GM21825 (cell line): ENCODE measurements around the gene PLXNA2.
A peak's percentile ranks its signal among the peaks of the same experiment; 100 is the strongest.

Source experiments
- ATAC-seq: cut with Tn5 transposase; IDR thresholded peaks from one replicate; pipeline ENCODE4 v1.9.1; 2021; ENCODE audit warnings: mild to moderate bottlenecking, moderate library complexity; ENCODE audit not compliant: unreplicated experiment

The PLXNA2 gene

GRCh38 chr1:208183977-208184911, 59.9 kb downstream of the PLXNA2 start:
- ATAC-seq: no peak

GRCh38 chr1:208182880-208183645, 61.1 kb downstream of the PLXNA2 start:
- no peak for ATAC-seq

GRCh38 chr1:208181364-208181763, 62.8 kb downstream of the PLXNA2 start:
- no peak for ATAC-seq

GRCh38 chr1:208180421-208180820, 63.8 kb downstream of the PLXNA2 start:
- no peak for ATAC-seq

- ATAC-seq: no peak
Observed at GRCh38 chr1:208179961-208180409, 64.2 kb downstream of the PLXNA2 start.

- ATAC-seq: no peak
Observed at GRCh38 chr1:208179263-208179816, 64.8 kb downstream of the PLXNA2 start.

GRCh38 chr1:208178091-208178529, 66.1 kb downstream of the PLXNA2 start:
- ATAC-seq: no peak

GRCh38 chr1:208177656-208178055, 66.5 kb downstream of the PLXNA2 start:
- peak; percentile 75 for ATAC-seq

- no peak for ATAC-seq
Observed at GRCh38 chr1:208176649-208177048, 67.5 kb downstream of the PLXNA2 start.

- no peak for ATAC-seq
Observed at GRCh38 chr1:208175508-208175895, 68.7 kb downstream of the PLXNA2 start.

GRCh38 chr1:208174731-208175507, 69.3 kb downstream of the PLXNA2 start:
- ATAC-seq: no peak

GRCh38 chr1:208174200-208174599, 70.0 kb downstream of the PLXNA2 start:
- ATAC-seq: no peak

GRCh38 chr1:208173749-208174148, 70.4 kb downstream of the PLXNA2 start:
- no peak for ATAC-seq

GRCh38 chr1:208172423-208173145, 71.6 kb downstream of the PLXNA2 start:
- no peak for ATAC-seq

- no peak for ATAC-seq
Observed at GRCh38 chr1:208171616-208172422, 72.4 kb downstream of the PLXNA2 start.

GRCh38 chr1:208170252-208170651, 73.9 kb downstream of the PLXNA2 start:
- ATAC-seq: no peak

GRCh38 chr1:208169081-208169879, 74.9 kb downstream of the PLXNA2 start:
- ATAC-seq: no peak

GRCh38 chr1:208167261-208167869, 76.8 kb downstream of the PLXNA2 start:
- no peak for ATAC-seq
